HTERT RPE-1 (cell line): ENCODE data around the gene MAMDC2.
"Not testable (repeated sequence)": the region's sequence is repeated elsewhere in the genome, so short reads cannot be mapped to it uniquely, and the experiment has no call there.

Experiments
- in situ Hi-C: fragments of 300-500 bp; cut with MboI; formaldehyde crosslinking; loops from 4 replicates; pipeline ENCODE4 v1.14.3; 2020; ENCODE audit warnings: low sequenced_read_pairs

Gene MAMDC2

GRCh38 chr9:70035691-70036090, 8.0 kb upstream of the MAMDC2 start:
- in situ Hi-C loops, result no loop called here

- in situ Hi-C loops, result no loop called here
Observed at GRCh38 chr9:70036641-70037040, 7.0 kb upstream of the MAMDC2 start.

- in situ Hi-C loops, result not testable (repeated sequence)
Observed at GRCh38 chr9:70038171-70038621, 5.5 kb upstream of the MAMDC2 start.

- in situ Hi-C loops, result no loop called here
Observed at GRCh38 chr9:70040376-70040903, 3.2 kb upstream of the MAMDC2 start.

- in situ Hi-C loops, result no loop called here
Observed at GRCh38 chr9:70042461-70043215, 1.0 kb upstream of the MAMDC2 start.

GRCh38 chr9:70043285-70043684, 363 bp upstream of the MAMDC2 start:
- in situ Hi-C loops, result no loop called here

DNA sequence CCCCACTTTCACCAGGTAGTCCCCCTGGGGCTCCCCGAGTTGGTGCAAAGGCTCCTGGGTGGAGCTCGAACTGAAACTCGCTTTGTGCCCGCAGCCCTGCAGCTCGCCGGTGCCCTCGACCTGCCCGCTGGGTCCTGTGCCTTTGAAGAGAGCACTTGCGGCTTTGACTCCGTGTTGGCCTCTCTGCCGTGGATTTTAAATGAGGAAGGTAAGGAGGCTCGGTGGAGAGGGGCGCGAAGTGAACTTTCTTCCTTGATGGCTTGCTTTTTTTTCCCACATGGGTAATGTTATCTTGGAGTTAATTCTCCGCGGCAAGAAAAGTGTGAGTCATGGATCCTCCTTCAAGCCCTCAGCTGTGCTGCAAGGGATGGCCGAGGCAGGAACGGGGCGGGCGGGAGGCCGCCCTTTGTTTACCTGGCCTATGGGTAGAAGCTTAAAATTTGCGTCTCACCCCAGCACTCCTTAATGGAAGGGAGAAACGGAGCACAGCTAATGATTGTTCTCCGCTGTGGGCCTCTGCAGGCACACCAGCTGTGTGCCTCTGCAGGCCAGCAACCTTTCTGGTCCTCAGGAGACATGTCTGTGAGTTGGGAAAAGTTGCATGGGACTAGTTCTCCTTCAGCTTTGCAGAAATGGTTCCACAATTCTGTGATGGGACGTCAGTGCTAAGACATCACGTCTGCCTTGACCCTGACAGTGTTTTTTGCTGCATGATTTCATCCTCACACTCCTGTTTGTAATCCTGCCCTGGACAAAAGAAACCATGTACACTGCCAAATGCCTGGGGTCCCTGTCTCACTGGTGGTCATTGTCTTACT, 1.1 kb downstream of the MAMDC2 start:
- in situ Hi-C loops, result no loop called here

GRCh38 chr9:70045452-70045851, 1.8 kb downstream of the MAMDC2 start:
- in situ Hi-C loops, result no loop called here

DNA sequence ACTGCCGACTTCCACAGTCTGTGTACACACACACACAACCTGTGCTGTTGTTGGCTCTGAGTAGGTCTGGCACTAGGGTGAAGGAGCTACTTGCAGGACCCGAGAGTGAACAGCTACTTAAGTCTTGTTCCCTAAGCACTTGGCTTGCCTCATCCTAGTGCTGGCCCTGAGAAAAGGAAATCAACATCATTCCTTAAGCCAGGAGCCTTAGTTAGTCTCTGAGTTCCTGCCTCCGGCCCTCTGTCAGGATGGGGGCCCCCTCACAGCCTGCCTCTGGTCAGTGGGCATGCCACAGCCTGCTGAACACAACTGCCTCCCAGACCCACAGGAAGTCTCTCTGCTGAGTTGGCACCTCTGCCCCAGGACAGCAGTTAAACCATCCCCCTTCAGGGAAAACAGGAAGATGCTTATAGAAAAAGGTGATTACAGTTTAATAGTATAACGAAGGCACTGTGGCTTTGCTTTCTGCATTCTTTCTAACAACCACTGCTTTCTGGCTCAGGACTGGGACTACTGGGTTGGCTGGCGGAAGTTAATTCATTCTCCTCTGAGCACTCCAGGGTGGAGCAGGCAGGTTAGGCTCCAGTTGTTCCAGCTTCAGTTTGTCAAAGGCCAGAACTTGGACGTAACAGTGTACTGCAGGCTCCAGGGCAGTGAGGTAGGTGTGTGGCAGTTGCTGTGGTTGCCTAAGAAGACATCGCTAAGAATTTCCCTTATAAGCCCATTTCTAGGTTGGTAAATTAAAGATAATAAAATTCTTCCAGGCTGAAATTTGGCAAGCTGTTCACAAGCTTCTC, 2.8 kb downstream of the MAMDC2 start:
- in situ Hi-C loops, result no loop called here

DNA sequence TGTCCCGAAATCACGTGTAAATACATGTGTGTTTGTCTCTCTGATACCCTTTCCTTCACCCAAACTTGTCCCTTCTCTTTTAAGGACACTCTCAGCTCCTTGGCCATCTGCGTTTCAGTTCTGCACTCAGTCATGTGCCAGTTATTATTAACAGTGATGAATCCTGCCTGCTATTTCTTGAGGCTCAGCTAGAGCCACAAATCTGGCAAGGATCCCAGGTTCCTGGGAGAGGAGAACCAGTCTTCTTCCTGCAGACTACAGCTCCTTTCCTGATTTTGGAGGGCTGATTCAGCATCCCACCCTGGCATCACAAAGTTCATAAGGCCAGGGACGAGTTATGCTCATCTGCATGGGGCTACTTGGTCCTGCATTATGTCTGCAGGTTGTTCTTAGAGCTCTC, 5.6 kb downstream of the MAMDC2 start:
- in situ Hi-C loops, result no loop called here

- in situ Hi-C loops, result no loop called here
Observed at GRCh38 chr9:70049672-70050271, 6.1 kb downstream of the MAMDC2 start.

DNA sequence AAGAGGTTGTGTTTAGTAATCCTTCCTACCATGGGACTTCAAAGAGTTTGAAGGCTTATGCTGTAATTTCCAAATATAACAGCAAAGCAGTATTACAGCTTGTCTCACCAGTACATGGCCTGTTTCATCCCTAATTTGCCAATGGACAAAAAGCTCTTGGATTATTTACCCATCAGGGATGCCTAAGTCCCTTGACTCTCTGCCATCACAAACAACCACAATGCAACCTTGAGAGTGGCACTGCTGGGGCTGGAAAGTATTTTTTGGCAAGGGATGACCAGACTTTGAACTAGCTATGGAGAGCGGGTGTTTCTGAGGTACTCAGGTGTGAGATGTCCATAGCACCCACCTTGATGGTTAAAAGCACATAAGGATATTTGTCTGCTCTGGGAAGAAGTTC, 9.1 kb downstream of the MAMDC2 start:
- in situ Hi-C loops, result no loop called here

DNA sequence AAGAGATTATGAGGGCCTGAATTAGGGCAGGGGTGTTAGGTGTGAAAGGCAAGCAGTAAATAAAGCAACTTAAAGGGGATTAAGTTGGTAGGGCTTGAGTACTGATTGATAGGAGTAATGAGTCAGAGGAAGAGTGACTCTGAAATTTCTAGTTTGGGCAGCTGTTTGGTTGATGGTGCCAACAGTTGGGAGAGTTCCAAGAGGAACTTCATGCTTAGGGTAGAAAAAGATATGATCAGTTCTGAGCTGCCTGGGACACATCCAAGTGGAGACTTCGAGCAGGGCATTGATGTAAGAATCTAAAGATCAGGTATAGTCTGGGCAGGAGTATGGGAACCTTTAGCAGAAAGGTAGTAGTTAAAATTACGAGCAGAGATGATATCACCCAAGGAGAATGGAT, 10.2 kb downstream of the MAMDC2 start:
- in situ Hi-C loops, result no loop called here

GRCh38 chr9:70054521-70054920, 10.9 kb downstream of the MAMDC2 start:
- in situ Hi-C loops, result no loop called here

GRCh38 chr9:70055406-70056210, 12.0 kb downstream of the MAMDC2 start:
- in situ Hi-C loops, result no loop called here

GRCh38 chr9:70056211-70056944, 12.7 kb downstream of the MAMDC2 start:
- in situ Hi-C loops, result no loop called here

GRCh38 chr9:70058569-70059116, 15.0 kb downstream of the MAMDC2 start:
- in situ Hi-C loops, result no loop called here

- in situ Hi-C loops, result no loop called here
Observed at GRCh38 chr9:70060148-70060882, 16.7 kb downstream of the MAMDC2 start.
